Prostate gland (tissue), 2 donors: ENCODE data around the gene RPTOR. TPM values are rescaled to one million over a fixed set of nuclear protein-coding genes. Genes with fewer than 3 reads are reported as not detected.

Source experiments
- DNase-seq: peaks from one replicate; pipeline ENCODE4 v3.0.0-alpha.2; 2019; ENCODE audit warnings: low spot score
- H3K27ac ChIP-seq, 2 donors: fragments of 200-600 bp; sonication (generic); 2 replicates each; pipeline ENCODE4 v1.5.1; 2017 to 2019
- H3K27me3 ChIP-seq: fragments of 200-600 bp; sonication (generic); replicated peaks from 2 replicates; pipeline ENCODE4 v1.5.1; 2019; ENCODE audit not compliant: insufficient read depth
- H3K36me3 ChIP-seq, 2 donors: fragments of 200-600 bp; sonication (generic); 1 replicate in 1 of 2; 2 replicates in 1 of 2; pipeline versions ENCODE4 v1.5.1 to v1.8.1; 2017 to 2019
- H3K4me1 ChIP-seq: fragments of 200-600 bp; sonication (generic); replicated peaks from 2 replicates; pipeline ENCODE4 v1.5.1; 2019
- H3K4me3 ChIP-seq, 2 donors: fragments of 200-600 bp; sonication (generic); 2 replicates each; pipeline ENCODE4 v1.5.1; 2017 to 2019
- H3K9me3 ChIP-seq: fragments of 200-600 bp; sonication (generic); 2 replicates; pipeline ENCODE4 v1.5.1; 2017
- CTCF ChIP-seq, 4 experiments: fragments of 200-600 bp in 2 of 4; fragments of 450-650 bp in 2 of 4; sonication (generic) in 2 of 4; IDR thresholded peaks; 1 replicate in 3 of 4; 2 replicates in 1 of 4; pipeline ENCODE4 v1.5.1; 2016 to 2019; ENCODE audit warnings: antibody characterized with exemption in 4 of 4, mild to moderate bottlenecking in 2 of 4, moderate library complexity in 2 of 4
- POLR2A ChIP-seq: fragments of 450-650 bp; IDR thresholded peaks from one replicate; pipeline ENCODE4 v1.6.1; 2016; ENCODE audit warnings: antibody characterized with exemption, mild to moderate bottlenecking
- POLR2AphosphoS5 ChIP-seq: sonication (generic); formaldehyde crosslinking; IDR thresholded peaks from one replicate; pipeline ENCODE4 v1.6.1; 2017; ENCODE audit warnings: antibody characterized with exemption
- WGBS: methylation state at CpG from one replicate; pipeline ENCODE4 v1.1.5; 2018; 5-methylcytosine and 5-hydroxymethylcytosine counted together
- intact Hi-C: fragments of 100-400 bp; cut with DNase I; formaldehyde crosslinking; loops from one replicate; pipeline ENCODE4 v1.14.2; 2022
- total RNA-seq, 2 donors: library from RNA; depleted of rRNA; stranded (reverse); fragments of >200 nt; gene quantifications; one replicate each; pipeline ENCODE4 v1.1.0, GENCODE V29; 2016

Gene RPTOR
- total RNA-seq, 2 donors from 2014 or later = 30.3 to 62.5 TPM

DNA sequence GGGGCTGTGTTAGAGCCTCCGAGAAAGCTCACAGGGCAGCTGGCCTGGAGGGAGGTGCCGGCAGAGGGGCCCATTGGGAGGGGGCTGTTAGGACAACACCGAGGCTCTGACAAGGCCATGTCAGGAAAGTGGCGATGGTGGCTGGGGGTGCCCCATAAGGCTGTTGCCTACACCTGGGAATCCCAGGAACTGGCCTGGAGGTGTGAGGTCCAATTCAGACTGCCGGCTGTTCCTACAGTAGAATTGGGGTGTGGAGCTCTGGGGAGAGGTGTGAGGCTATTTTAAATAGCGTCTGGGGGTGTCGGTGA, 292.0 kb downstream of the RPTOR start:
- Histone ChIP-seq H3K9me3 (no peaks in the 10 kb centered on the region), H3K27ac (no peak overlapping the region), H3K4me3 (no peak overlapping the region), H3K27me3 (no peaks in the 10 kb centered on the region), H3K36me3 (no peaks in the 10 kb centered on the region), H3K4me1 (no peaks in the 10 kb centered on the region)
- 96% methylated on average over 7 of the region's 7 CpGs for WGBS
- DNase-seq = no peak
- intact Hi-C loops = loop anchor here (10.0 kb wide), 1 partner anchor 92 kb away; no protein-coding TSS in a partner anchor
- no peak for TF ChIP-seq POLR2AphosphoS5
- TF ChIP-seq POLR2A = no peak

- no peak for DNase-seq
- Histone ChIP-seq H3K36me3 (no peaks in the 10 kb centered on the region), H3K4me1 (no peaks in the 10 kb centered on the region), H3K9me3 (no peaks in the 10 kb centered on the region), H3K27me3 (no peaks in the 10 kb centered on the region), H3K4me3 (no peak overlapping the region), H3K27ac (no peak overlapping the region)
- intact Hi-C loops = loop anchor here (10.0 kb wide), 1 partner anchor 92 kb away; no protein-coding TSS in a partner anchor
- 92% methylated on average over 16 of the region's 16 CpGs for WGBS
- no peak for TF ChIP-seq POLR2AphosphoS5
- no peak for TF ChIP-seq POLR2A
- TF ChIP-seq CTCF (IDR thresholded peaks at IDR 0.05) = no peak
These were observed 292.4 kb downstream of the RPTOR start for GRCh38 chr17:80836971-80837481.

- no peaks in the 10 kb centered on the region for H3K36me3 ChIP-seq
- intact Hi-C loops = loop anchor here (10.0 kb wide), 1 partner anchor 93 kb away; no protein-coding TSS in a partner anchor
- H3K4me3 ChIP-seq = no peak overlapping the region
- TF ChIP-seq POLR2AphosphoS5 (no peak), CTCF (IDR thresholded peaks at IDR 0.05) (no peak), POLR2A (no peak)
- no peaks in the 10 kb centered on the region for H3K27me3 ChIP-seq
- 95% methylated on average over 17 of the region's 18 CpGs for WGBS
- no peak overlapping the region for H3K27ac ChIP-seq
- DNase-seq = no peak
- H3K4me1 ChIP-seq = no peaks in the 10 kb centered on the region
- H3K9me3 ChIP-seq = no peaks in the 10 kb centered on the region
These were observed 293.1 kb downstream of the RPTOR start for GRCh38 chr17:80837711-80838110.

GRCh38 chr17:80838311-80839025, 293.8 kb downstream of the RPTOR start:
- intact Hi-C loops = loop anchor here (10.0 kb wide), 1 partner anchor 94 kb away; no protein-coding TSS in a partner anchor
- H3K27me3 ChIP-seq = no peaks in the 10 kb centered on the region
- no peak overlapping the region for H3K4me3 ChIP-seq
- H3K27ac ChIP-seq = no peak overlapping the region
- TF ChIP-seq CTCF (IDR thresholded peaks at IDR 0.05) (no peak), POLR2A (no peak), POLR2AphosphoS5 (no peak)
- 85% methylated on average over 30 of the region's 30 CpGs for WGBS
- no peaks in the 10 kb centered on the region for H3K4me1 ChIP-seq
- H3K9me3 ChIP-seq = no peaks in the 10 kb centered on the region
- H3K36me3 ChIP-seq = no peaks in the 10 kb centered on the region
- DNase-seq = no peak

DNA sequence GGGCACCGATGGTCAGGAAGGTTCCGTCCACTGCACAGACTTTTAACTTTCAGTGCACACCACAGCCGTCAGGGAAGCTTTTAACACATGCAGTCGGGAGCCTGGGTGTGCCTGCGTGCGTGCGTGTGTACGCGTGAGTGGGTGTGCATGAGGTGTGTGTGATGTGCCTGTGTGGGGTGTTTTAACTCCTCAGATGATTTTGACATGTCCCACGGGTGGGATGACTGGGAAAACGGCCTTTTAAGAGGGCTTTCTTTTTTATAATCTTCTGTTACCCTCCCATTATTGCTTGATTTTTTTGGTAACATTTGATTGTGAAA, 294.3 kb downstream of the RPTOR start:
- H3K4me1 ChIP-seq = no peaks in the 10 kb centered on the region
- no peak for TF ChIP-seq POLR2AphosphoS5
- TF ChIP-seq POLR2A = no peak
- TF ChIP-seq CTCF (IDR thresholded peaks at IDR 0.05) = no peak
- H3K27me3 ChIP-seq = no peaks in the 10 kb centered on the region
- no peaks in the 10 kb centered on the region for H3K36me3 ChIP-seq
- H3K9me3 ChIP-seq = no peaks in the 10 kb centered on the region
- WGBS = 84% methylated on average over 11 of the region's 11 CpGs
- intact Hi-C loops = loop anchor here (10.0 kb wide), 1 partner anchor 94 kb away; no protein-coding TSS in a partner anchor
- no peak overlapping the region for H3K27ac ChIP-seq
- no peak for DNase-seq
- no peak overlapping the region for H3K4me3 ChIP-seq
